Tibial nerve (tissue), 4 donors: ENCODE results near the gene RASSF8.

Experiments
- CTCF ChIP-seq, 5 experiments: fragments of 200-600 bp in 3 of 5; fragments of 450-650 bp in 2 of 5; sonication (generic) in 3 of 5; IDR thresholded peaks; one replicate each; pipeline ENCODE4 v1.5.1; 2016 to 2019; ENCODE audit warnings: antibody characterized with exemption in 5 of 5, mild to moderate bottlenecking in 3 of 5, moderate library complexity in 2 of 5
- EP300 ChIP-seq, 2 donors: sonication (generic); formaldehyde crosslinking; IDR thresholded peaks; one replicate each; pipeline ENCODE4 v1.6.1; 2017; ENCODE audit warnings: antibody characterized with exemption in 2 of 2, mild to moderate bottlenecking in 1 of 2
- POLR2A ChIP-seq, 2 donors: fragments of 450-650 bp; IDR thresholded peaks; one replicate each; pipeline ENCODE4 v1.6.1; 2017; ENCODE audit warnings: antibody characterized with exemption in 2 of 2, mild to moderate bottlenecking in 2 of 2, moderate library complexity in 2 of 2

GRCh38 chr12:25995906-25996305 is 37.4 kb downstream of the RASSF8 start:
- TF ChIP-seq CTCF (IDR thresholded peaks at IDR 0.05) (no peak), EP300 (IDR thresholded peaks at IDR 0.05) (no peak), POLR2A (IDR thresholded peaks at IDR 0.05) (no peak)
